Pulmonary artery endothelial cell (primary cell): ENCODE measurements around the gene LRRTM1. TPM values are rescaled to one million over a fixed set of nuclear protein-coding genes. Genes with fewer than 3 reads are reported as not detected.

Experiments
- DNase-seq: peaks from one replicate; pipeline ENCODE4 v3.0.0-alpha.2; 2011; ENCODE audit warnings: low read depth, low spot score
- total RNA-seq: library from RNA; depleted of rRNA; stranded (reverse); fragments of >200 nt; gene quantifications from 2 replicates; pipeline ENCODE4 v1.2.3, GENCODE V29; 2014

The LRRTM1 gene
- total RNA-seq, 1 donor from 2014 or later, result not detected

- no peak for DNase-seq
Measured at GRCh38 chr2:80302314-80303005, 2.1 kb downstream of the LRRTM1 start.

- DNase-seq, result no peak
Measured at GRCh38 chr2:80302001-80302313, 2.6 kb downstream of the LRRTM1 start.

GRCh38 chr2:80300954-80301353 is 3.6 kb downstream of the LRRTM1 start:
- DNase-seq, result no peak

- DNase-seq, result no peak
Measured at GRCh38 chr2:80300346-80300745, 4.2 kb downstream of the LRRTM1 start.

GRCh38 chr2:80299661-80300060 is 4.9 kb downstream of the LRRTM1 start:
- no peak for DNase-seq

GRCh38 chr2:80298954-80299353 is 5.6 kb downstream of the LRRTM1 start:
- no peak for DNase-seq

GRCh38 chr2:80293039-80293438 is 11.5 kb downstream of the LRRTM1 start:
- DNase-seq, result no peak

GRCh38 chr2:80292474-80292873 is 12.1 kb downstream of the LRRTM1 start:
- DNase-seq, result no peak

GRCh38 chr2:80291656-80292055 is 12.9 kb downstream of the LRRTM1 start:
- no peak for DNase-seq

- no peak for DNase-seq
Measured at GRCh38 chr2:80288576-80288975, 16.0 kb downstream of the LRRTM1 start.

GRCh38 chr2:80281049-80281448 is 23.5 kb downstream of the LRRTM1 start:
- DNase-seq, result no peak

- DNase-seq, result no peak
Measured at GRCh38 chr2:80280598-80280997, 24.0 kb downstream of the LRRTM1 start.

GRCh38 chr2:80269806-80270205 is 34.7 kb downstream of the LRRTM1 start:
- DNase-seq, result no peak

- DNase-seq, result no peak
Measured at GRCh38 chr2:80266231-80266630, 38.3 kb downstream of the LRRTM1 start.

- DNase-seq, result no peak
Measured at GRCh38 chr2:80259292-80259691, 45.3 kb downstream of the LRRTM1 start.

- DNase-seq, result no peak
Measured at GRCh38 chr2:80258793-80259192, 45.8 kb downstream of the LRRTM1 start.

GRCh38 chr2:80258341-80258740 is 46.2 kb downstream of the LRRTM1 start:
- no peak for DNase-seq

GRCh38 chr2:80257450-80257849 is 47.1 kb downstream of the LRRTM1 start:
- no peak for DNase-seq

GRCh38 chr2:80256782-80257167 is 47.8 kb downstream of the LRRTM1 start:
- no peak for DNase-seq

GRCh38 chr2:80255918-80256781 is 48.4 kb downstream of the LRRTM1 start:
- DNase-seq, result no peak

- no peak for DNase-seq
Measured at GRCh38 chr2:80252294-80252986, 52.1 kb downstream of the LRRTM1 start.
